GM19043 (cell line): ENCODE results near the gene RBKS.

Source experiments
- ATAC-seq: cut with Tn5 transposase; IDR thresholded peaks from one replicate; pipeline ENCODE4 v1.9.1; 2021; ENCODE audit warnings: low read depth; ENCODE audit not compliant: unreplicated experiment

RBKS gene

DNA sequence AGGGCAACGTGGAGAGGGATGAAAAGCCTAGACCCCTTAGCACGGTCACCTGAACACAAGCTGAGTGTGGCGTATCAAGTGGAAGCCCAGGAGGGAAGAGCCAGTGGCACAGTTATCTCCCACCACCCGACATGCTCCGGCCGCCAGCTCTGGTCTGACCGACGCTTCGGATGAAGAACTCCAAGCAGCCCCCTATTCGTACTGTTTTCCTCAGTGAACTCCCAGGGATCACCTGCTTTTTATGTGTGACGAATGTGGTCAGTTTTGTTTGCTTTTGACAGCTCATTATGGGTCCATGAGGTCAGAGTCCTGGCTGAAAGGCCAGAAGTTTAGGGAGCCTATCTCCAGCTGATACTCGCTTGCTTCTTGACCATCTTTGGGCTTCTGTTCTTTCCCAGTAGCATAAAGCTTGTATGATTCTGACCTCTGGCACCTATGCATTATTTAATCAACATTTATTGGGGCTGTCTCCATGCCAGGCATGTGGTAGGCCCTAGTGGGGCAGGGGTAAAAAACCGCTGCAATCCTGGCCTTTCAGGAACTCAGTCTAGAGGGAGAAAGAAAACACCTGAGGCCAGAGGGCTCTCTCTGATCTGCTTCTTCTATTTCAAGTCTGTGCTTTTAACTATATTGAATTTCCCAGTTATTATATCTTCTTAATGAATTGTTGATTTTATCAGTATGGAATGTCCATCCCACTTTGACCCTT, 151.7 kb downstream of the RBKS start:
- no peak for ATAC-seq

DNA sequence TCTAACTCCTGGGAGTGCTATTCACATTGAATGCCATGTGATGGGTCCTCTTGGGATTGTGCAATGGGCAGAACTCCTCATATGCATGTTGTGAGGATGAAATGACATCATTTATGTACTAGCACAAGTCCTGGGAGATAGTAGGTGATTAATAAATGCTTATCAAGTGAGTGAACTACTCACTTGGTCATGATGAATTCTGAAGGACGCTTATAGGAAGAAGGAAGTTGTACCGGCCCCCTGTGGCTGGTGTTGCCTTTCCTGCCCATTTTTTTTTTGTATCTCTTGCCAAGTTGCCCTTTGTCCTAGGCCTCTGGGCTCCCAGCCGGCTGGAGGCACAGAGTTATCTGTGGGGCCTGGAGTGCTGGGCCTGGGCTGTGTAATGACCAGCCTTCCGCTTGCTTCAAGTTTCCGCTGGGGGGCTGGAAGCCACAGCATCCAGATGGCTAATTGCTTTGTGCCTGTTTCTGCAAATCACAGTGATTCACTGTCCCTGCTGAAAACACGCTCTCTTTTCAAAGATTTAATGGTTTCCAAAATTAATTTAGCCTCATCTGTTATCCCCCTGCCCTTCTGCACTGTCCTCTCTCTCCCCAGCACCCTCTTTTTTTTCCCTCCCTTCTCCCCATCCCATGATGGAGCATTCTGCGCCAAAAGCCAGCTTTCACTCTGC, 152.4 kb downstream of the RBKS start:
- no peak for ATAC-seq

DNA sequence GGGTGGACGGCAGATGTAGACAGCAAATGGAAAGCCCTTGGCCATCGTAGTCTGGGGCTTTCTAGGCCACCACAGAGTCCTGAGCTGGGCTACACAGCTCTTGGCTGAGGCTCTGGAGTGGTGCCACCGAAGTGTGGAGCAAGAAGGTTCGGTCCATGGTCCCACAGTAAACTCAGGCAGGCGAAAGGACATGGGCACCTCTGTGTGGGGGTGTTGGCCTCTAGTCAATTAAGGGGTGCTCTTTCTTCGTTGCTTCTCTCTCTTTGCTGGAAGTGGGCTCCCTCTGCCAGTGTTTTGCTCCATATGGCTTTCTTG, 153.3 kb downstream of the RBKS start:
- ATAC-seq = no peak

DNA sequence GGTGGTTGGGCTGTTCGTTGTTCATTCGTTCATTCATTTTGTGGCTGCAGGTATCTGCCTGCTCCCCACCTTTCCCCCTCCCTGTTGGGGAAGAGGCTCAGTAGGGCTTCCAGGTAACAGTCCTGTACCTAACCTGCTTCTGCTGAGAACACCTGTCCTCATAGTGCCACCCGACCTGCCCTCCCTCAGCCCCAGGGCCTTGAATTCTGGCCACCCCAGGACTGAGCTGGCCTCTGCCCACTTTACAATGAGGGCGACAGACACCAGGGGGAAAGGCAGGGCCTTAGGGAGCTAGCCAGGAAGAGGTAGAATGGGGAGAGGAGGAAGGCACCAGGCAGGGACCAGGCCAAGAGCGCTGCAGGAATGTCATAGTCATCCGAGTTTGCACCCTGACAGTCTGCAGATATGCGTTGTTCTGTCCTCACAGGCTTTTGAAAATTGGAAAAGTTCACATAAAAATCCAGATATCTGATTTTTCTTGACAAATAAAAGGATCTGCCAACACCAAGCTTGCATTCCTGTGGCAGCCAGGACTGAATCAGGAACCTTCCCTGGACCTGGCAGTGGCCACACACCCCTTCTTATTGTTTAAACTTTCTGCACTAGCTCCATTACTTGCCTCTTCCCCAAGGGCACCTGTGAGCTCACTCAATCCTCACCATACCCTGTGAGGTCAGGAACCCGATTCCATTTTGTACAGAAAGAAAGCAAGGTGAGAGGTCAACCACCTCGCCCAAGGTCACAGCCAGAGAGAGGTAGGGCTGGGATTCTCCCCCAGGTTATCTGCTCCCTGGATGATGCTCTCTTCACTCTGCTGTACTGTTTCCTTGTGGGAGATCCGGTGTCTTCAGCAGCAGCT, 153.9 kb downstream of the RBKS start:
- no peak for ATAC-seq

DNA sequence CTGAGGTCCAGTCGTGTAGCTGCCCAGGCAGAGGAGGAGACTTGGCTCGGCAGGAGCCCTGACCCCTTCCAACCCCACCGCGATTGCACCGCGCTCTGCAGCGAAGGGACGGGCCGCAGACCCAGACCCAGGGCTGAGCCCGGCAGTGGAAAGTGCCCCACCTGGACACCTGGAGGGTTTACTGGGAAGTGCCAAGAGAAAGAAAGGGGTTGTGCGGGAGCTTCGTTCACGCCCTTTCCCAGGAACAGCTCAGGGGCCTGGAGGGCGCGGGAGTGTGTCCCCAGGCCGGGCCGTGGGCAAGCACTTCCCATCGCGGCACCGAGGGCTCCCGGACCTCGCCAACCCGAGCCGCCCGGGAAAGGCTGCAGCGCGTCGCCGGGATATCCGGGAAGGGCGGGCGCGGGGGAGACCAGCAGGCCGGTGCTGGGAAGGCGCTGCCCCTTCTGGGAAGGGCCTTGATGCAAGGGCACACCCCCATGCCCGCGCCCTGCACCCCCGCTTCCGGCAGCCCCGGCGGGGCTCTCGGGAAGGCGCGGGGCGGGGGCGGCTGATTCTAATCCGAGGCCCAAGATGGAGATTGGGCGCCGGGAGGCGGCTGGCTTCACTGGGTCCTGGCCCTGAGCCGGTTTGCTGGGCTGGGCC, 154.8 kb downstream of the RBKS start:
- no peak for ATAC-seq

DNA sequence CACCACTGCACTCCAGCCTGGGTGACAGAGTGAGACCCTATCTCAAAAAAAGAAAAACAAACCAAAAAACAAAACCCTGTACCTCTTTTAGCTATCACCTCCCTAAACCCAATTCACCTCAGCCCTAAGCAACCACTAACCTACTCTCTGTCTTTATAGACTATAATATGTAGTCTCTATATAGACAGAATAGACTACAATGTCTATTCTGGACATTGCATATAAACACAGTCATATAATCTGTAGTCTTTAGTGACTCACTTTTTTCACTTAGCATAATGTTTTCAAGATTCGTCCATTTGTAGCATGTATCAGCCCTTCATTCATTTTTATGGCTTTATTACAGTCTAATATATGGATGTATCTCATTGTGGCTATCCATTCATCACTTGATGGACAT, 155.9 kb downstream of the RBKS start:
- no peak for ATAC-seq
